Adrenal gland (tissue), 5 donors: ENCODE data around the gene RGL4.
"Not testable (repeated sequence)": the region's sequence is repeated elsewhere in the genome, so short reads cannot be mapped to it uniquely, and the experiment has no call there.

Experiments used
- CTCF ChIP-seq, 6 experiments: fragments of 450-650 bp in 4 of 6; fragments of 200-600 bp in 2 of 6; sonication (generic) in 1 of 6; IDR thresholded peaks; 1 replicate in 5 of 6; 2 replicates in 1 of 6; pipeline versions ENCODE4 v1.5.1 to v1.8.0; 2016 to 2021; ENCODE audit warnings: antibody characterized with exemption in 6 of 6, mild to moderate bottlenecking in 2 of 6, moderate library complexity in 1 of 6
- POLR2A ChIP-seq, 2 donors: fragments of 450-650 bp; IDR thresholded peaks; one replicate each; pipeline ENCODE4 v1.6.1; 2017; ENCODE audit warnings: antibody characterized with exemption in 2 of 2, mild to moderate bottlenecking in 2 of 2, moderate library complexity in 1 of 2
- donor health status: DM: no; HTN: no; CAD: no.

- not testable (repeated sequence) for TF ChIP-seq CTCF, POLR2A (IDR thresholded peaks at IDR 0.05)
Measured at GRCh38 chr22:23672307-23673049, 18.3 kb upstream of the RGL4 start.
